Esophagus muscularis mucosa (tissue), 3 donors: ENCODE results near the gene FXYD7.

ENCODE experiments used
- CTCF ChIP-seq, 3 experiments: fragments of 200-600 bp in 2 of 3; fragments of 450-650 bp in 1 of 3; sonication (generic) in 2 of 3; IDR thresholded peaks; one replicate each; pipeline ENCODE4 v1.5.1; 2017 to 2019; ENCODE audit warnings: antibody characterized with exemption in 3 of 3, mild to moderate bottlenecking in 2 of 3, moderate library complexity in 1 of 3
- POLR2A ChIP-seq: fragments of 450-650 bp; IDR thresholded peaks from one replicate; pipeline ENCODE4 v1.6.1; 2017; ENCODE audit warnings: antibody characterized with exemption, moderate library complexity, mild to moderate bottlenecking, low read depth
- POLR2AphosphoS5 ChIP-seq, 2 donors: sonication (generic); formaldehyde crosslinking; IDR thresholded peaks; one replicate each; pipeline ENCODE4 v1.6.1; 2017; ENCODE audit warnings: antibody characterized with exemption in 2 of 2

GRCh38 chr19:35094656-35095055, 48.4 kb upstream of the FXYD7 start:
- no peak for TF ChIP-seq CTCF (IDR thresholded peaks at IDR 0.05)
- TF ChIP-seq POLR2A, result no peak
- no peak for TF ChIP-seq POLR2AphosphoS5 (IDR thresholded peaks at IDR 0.05)
